CD14-positive monocyte (primary cell): ENCODE measurements around the gene ESCO1. TPM values are rescaled to one million over a fixed set of nuclear protein-coding genes. Genes with fewer than 3 reads are reported as not detected.

Experiments used
- DNase-seq, 3 donors: peaks; one replicate each; pipeline ENCODE4 v3.0.0-alpha.2; 2011 to 2022
- H2AFZ ChIP-seq: 2 replicates; pipeline ENCODE4 v1.6.0; 2012; ENCODE audit warnings: mild to moderate bottlenecking, low read depth, low read length, inconsistent platforms; ENCODE audit not compliant: insufficient read depth, poor library complexity, severe bottlenecking
- H3K27ac ChIP-seq, 2 donors: 1 replicate in 1 of 2; 2 replicates in 1 of 2; pipeline ENCODE4 v1.5.1; 2012 to 2013; ENCODE audit warnings: low read length in 2 of 2, control low read depth in 1 of 2, inconsistent platforms in 1 of 2, low read depth in 1 of 2, mild to moderate bottlenecking in 1 of 2
- H3K27me3 ChIP-seq, 2 donors: one replicate each; pipeline versions ENCODE4 v1.6.0 to v1.6.1; 2011 to 2013; ENCODE audit warnings: low read length in 2 of 2; ENCODE audit not compliant: control insufficient read depth in 2 of 2, insufficient read depth in 2 of 2
- H3K36me3 ChIP-seq, 2 donors: replicated peaks in 1 of 2; 1 replicate in 1 of 2; 2 replicates in 1 of 2; pipeline versions ENCODE4 v1.5.1 to v1.6.1; 2012 to 2013; ENCODE audit warnings: low read length in 2 of 2, control low read depth in 1 of 2, inconsistent platforms in 1 of 2, mild to moderate bottlenecking in 1 of 2; ENCODE audit not compliant: insufficient read depth in 2 of 2, control insufficient read depth in 1 of 2
- H3K4me1 ChIP-seq, 2 donors: 1 replicate in 1 of 2; 2 replicates in 1 of 2; pipeline versions ENCODE4 v1.5.1 to v1.6.1; 2012 to 2013; ENCODE audit warnings: low read length in 2 of 2, control low read depth in 1 of 2, inconsistent platforms in 1 of 2, mild to moderate bottlenecking in 1 of 2, moderate library complexity in 1 of 2; ENCODE audit not compliant: insufficient read depth in 2 of 2, control insufficient read depth in 1 of 2
- H3K4me2 ChIP-seq: replicated peaks from 2 replicates; pipeline ENCODE3; 2012; ENCODE audit warnings: low read length, moderate library complexity, mild to moderate bottlenecking; ENCODE audit not compliant: poor library complexity, severe bottlenecking; ENCODE audit errors: extremely low read depth
- H3K4me3 ChIP-seq, 3 experiments: fragments of 200-600 bp in 1 of 3; sonication (generic) in 1 of 3; replicated peaks in 1 of 3; 1 replicate in 2 of 3; 2 replicates in 1 of 3; pipeline ENCODE4 v1.5.1; 2011 to 2013; ENCODE audit warnings: low read length in 3 of 3, mild to moderate bottlenecking in 3 of 3, control low read depth in 2 of 3, low read depth in 2 of 3, inconsistent platforms in 1 of 3, moderate library complexity in 1 of 3
- H3K79me2 ChIP-seq: 2 replicates; pipeline ENCODE4 v1.6.0; 2012; ENCODE audit warnings: mild to moderate bottlenecking, control low read depth, inconsistent platforms, low read length, moderate library complexity; ENCODE audit not compliant: insufficient read depth
- H3K9ac ChIP-seq: 2 replicates; pipeline ENCODE4 v1.6.0; 2017; ENCODE audit warnings: low read length, mild to moderate bottlenecking; ENCODE audit not compliant: insufficient read depth, poor library complexity, severe bottlenecking
- H3K9me3 ChIP-seq, 2 donors: replicated peaks in 1 of 2; 1 replicate in 1 of 2; 2 replicates in 1 of 2; pipeline versions ENCODE4 v1.5.1 to v1.6.1; 2012 to 2013; ENCODE audit warnings: low read length in 2 of 2, control low read depth in 1 of 2; ENCODE audit not compliant: control insufficient read depth in 1 of 2, insufficient read depth in 1 of 2
- H4K20me1 ChIP-seq: 2 replicates; pipeline ENCODE4 v1.6.0; 2012; ENCODE audit warnings: mild to moderate bottlenecking, low read length, control low read depth, moderate library complexity; ENCODE audit not compliant: insufficient read depth
- H3K27ac Mint-ChIP-seq, 7 donors: one replicate each; pipeline ENCODE4 v1.8.0; 2020; ENCODE audit warnings: mild to moderate bottlenecking in 7 of 7, mixed read lengths in 7 of 7, moderate library complexity in 6 of 7, inconsistent platforms in 2 of 7
- H3K27me3 Mint-ChIP-seq, 3 donors: one replicate each; pipeline ENCODE4 v1.8.0; 2021 to 2022; ENCODE audit warnings: low read depth in 3 of 3, mild to moderate bottlenecking in 3 of 3, mixed read lengths in 3 of 3, moderate library complexity in 3 of 3, inconsistent platforms in 1 of 3
- H3K36me3 Mint-ChIP-seq, 2 donors: one replicate each; pipeline ENCODE4 v1.8.0; 2020; ENCODE audit warnings: mixed read lengths in 2 of 2, inconsistent platforms in 1 of 2, mild to moderate bottlenecking in 1 of 2
- H3K4me1 Mint-ChIP-seq: one replicate; pipeline ENCODE4 v1.8.0; 2020; ENCODE audit warnings: mild to moderate bottlenecking, mixed read lengths
- H3K4me3 Mint-ChIP-seq, 2 donors: one replicate each; pipeline ENCODE4 v1.8.0; 2020; ENCODE audit warnings: mild to moderate bottlenecking in 2 of 2, mixed read lengths in 2 of 2, moderate library complexity in 1 of 2
- H3K9me3 Mint-ChIP-seq, 7 donors: one replicate each; pipeline ENCODE4 v1.8.0; 2020 to 2022; ENCODE audit warnings: mixed read lengths in 7 of 7, mild to moderate bottlenecking in 6 of 7, moderate library complexity in 6 of 7, inconsistent platforms in 2 of 7
- WGBS: methylation state at CpG from one replicate; pipeline ENCODE4 v1.1.5; 2013; ENCODE audit warnings: missing lambda C conversion rate; ENCODE audit not compliant: insufficient coverage; 5-methylcytosine and 5-hydroxymethylcytosine counted together
- intact Hi-C, 2 donors: fragments of 100-400 bp; cut with micrococcal nuclease; formaldehyde crosslinking; loops; one replicate each; pipeline versions ENCODE4 v1.15.0 to v1.15.1; 2023
- polyA plus RNA-seq, 3 donors: library from polyadenylated mRNA; depleted of rRNA in 1 of 3; unstranded in 2 of 3; stranded (reverse) in 1 of 3; fragments of 300-500 nt in 2 of 3; fragments of >200 nt in 1 of 3; fragmentation: Illumina TruSeq in 2 of 3; gene quantifications; 1 replicate in 2 of 3; 2 replicates in 1 of 3; pipeline ENCODE4 v1.2.3, GENCODE V29; 2012 to 2021
- TF ChIP-seq, protein P1 (sequence below): fragments of 200-600 bp; IDR thresholded peaks from one replicate; pipeline ENCODE4 v1.8.0; 2022; ENCODE audit warnings: antibody characterized with exemption, mild to moderate bottlenecking

Gene ESCO1
- polyA plus RNA-seq, 3 donors = 1.3 to 6.1 (median 2.5) TPM

DNA sequence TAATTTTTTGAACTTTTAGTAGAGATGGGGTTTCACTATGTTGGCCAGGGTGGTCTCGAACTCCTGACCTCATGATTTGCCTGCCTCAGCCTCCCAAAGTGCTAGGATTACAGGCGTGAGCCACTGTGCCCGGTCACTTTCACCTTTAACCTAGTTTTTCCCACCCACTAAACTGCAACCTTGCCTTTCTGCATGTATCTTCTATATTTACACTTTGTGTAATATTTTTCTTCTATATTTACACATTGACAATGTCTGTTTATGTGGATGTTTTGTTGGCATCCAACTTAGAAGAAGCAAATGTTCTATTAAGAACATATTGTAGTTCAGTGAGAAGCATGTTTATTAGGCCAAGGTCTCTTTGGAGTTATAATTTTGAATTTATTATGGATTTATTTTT is 38.3 kb upstream of the ESCO1 start:
- intact Hi-C loops = no loop called here
- Mint-ChIP-seq H3K4me3 (no peak overlapping the region), H3K4me1 (peaks cover 2% of the 10 kb centered on the region), H3K9me3 (peaks cover 0 to 2% (median 0%) of the 10 kb centered on the region in 7 donors), H3K27me3 (no peaks in the 10 kb centered on the region), H3K27ac (peak overlapping the region in 1 of 7 donors; percentile 4), H3K36me3 (peaks cover 9 to 25% of the 10 kb centered on the region in 2 donors)
- Histone ChIP-seq H4K20me1 (no peaks in the 10 kb centered on the region), H3K79me2 (no peaks in the 10 kb centered on the region), H3K4me2 (no peak overlapping the region), H2AFZ (no peak overlapping the region), H3K9ac (no peak overlapping the region), H3K4me1 (no peaks in the 10 kb centered on the region), H3K36me3 (peaks cover 0 to 12% of the 10 kb centered on the region in 2 donors), H3K27ac (no peak overlapping the region), H3K9me3 (no peaks in the 10 kb centered on the region), H3K4me3 (no peak overlapping the region), H3K27me3 (no peaks in the 10 kb centered on the region)
- DNase-seq = no peak
- TF ChIP-seq, protein P1, sequence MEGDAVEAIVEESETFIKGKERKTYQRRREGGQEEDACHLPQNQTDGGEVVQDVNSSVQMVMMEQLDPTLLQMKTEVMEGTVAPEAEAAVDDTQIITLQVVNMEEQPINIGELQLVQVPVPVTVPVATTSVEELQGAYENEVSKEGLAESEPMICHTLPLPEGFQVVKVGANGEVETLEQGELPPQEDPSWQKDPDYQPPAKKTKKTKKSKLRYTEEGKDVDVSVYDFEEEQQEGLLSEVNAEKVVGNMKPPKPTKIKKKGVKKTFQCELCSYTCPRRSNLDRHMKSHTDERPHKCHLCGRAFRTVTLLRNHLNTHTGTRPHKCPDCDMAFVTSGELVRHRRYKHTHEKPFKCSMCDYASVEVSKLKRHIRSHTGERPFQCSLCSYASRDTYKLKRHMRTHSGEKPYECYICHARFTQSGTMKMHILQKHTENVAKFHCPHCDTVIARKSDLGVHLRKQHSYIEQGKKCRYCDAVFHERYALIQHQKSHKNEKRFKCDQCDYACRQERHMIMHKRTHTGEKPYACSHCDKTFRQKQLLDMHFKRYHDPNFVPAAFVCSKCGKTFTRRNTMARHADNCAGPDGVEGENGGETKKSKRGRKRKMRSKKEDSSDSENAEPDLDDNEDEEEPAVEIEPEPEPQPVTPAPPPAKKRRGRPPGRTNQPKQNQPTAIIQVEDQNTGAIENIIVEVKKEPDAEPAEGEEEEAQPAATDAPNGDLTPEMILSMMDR = no peak
- 100% methylated on average over 1 of the region's 3 CpGs for WGBS

DNA sequence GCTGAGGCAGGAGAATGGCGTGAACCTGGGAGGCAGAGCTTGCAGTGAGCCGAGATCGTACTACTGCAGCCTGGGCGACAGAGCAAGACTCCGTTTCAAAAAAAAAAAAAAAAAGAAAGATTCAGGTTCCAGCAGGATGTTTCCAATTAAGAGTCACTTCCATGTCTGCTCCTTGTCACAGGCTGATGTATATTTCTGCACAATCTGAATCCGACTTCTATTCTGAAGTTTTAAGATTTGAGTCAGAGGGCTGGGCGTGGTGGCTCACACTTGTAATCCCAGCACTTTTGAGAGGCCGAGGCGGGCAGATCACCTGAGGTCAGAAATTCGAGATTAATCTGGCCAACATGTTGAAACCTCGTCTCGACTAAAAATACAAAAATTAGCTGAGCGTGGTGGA is 36.3 kb upstream of the ESCO1 start:
- no peak overlapping the region for H3K4me3 Mint-ChIP-seq
- no peak overlapping the region for H3K4me3 ChIP-seq
- H3K27me3 ChIP-seq = no peaks in the 10 kb centered on the region
- intact Hi-C loops = no loop called here
- H3K36me3 Mint-ChIP-seq = peaks cover 11 to 37% of the 10 kb centered on the region in 2 donors
- no peak overlapping the region for H2AFZ ChIP-seq
- TF ChIP-seq, protein P1 = no peak
- WGBS = 97% methylated on average over 13 of the region's 13 CpGs
- no peak overlapping the region for H3K4me2 ChIP-seq
- H4K20me1 ChIP-seq = no peaks in the 10 kb centered on the region
- peaks cover 2 to 24% of the 10 kb centered on the region in 2 donors for H3K36me3 ChIP-seq
- H3K27ac ChIP-seq = no peak overlapping the region
- no peak overlapping the region for H3K9ac ChIP-seq
- H3K9me3 Mint-ChIP-seq = peaks cover 0 to 2% (median 0%) of the 10 kb centered on the region in 7 donors
- peak overlapping the region in 3 of 7 donors; percentile 35 to 54 (median 41) for H3K27ac Mint-ChIP-seq
- H3K4me1 ChIP-seq = no peaks in the 10 kb centered on the region
- H3K79me2 ChIP-seq = no peaks in the 10 kb centered on the region
- no peaks in the 10 kb centered on the region for H3K9me3 ChIP-seq
- DNase-seq = no peak
- H3K4me1 Mint-ChIP-seq = no peaks in the 10 kb centered on the region
- H3K27me3 Mint-ChIP-seq = no peaks in the 10 kb centered on the region
